ENCODE data around the gene BCAN. TPM values are rescaled to one million over a fixed set of nuclear protein-coding genes. Genes with fewer than 3 reads are reported as not detected.

The BCAN gene
- total and polyA plus RNA-seq, 3 donors from 2014 or later, result 3.3 to 9.7 (median 8.8) TPM

- Histone ChIP-seq H3K27me3 (no peaks in the 10 kb centered on the region), H3K27ac (no peak overlapping the region), H3K9me3 (no peaks in the 10 kb centered on the region), H3K4me3 (no peak overlapping the region), H3K4me1 (peaks cover 9% of the 10 kb centered on the region), H3K36me3 (ENCODE audit: low read depth, missing control alignments) (no peaks in the 10 kb centered on the region)
- intact Hi-C loops (cut with DNase I; ENCODE audit: low total_unique reads), result no loop called here
- TF ChIP-seq CTCF (IDR thresholded peaks at IDR 0.05), result no peak
- TF ChIP-seq POLR2A (IDR thresholded peaks at IDR 0.05), result no peak
- no peak for DNase-seq
- 71 to 75% methylated on average over 8 to 10 of the region's 10 CpGs for WGBS, 2 donors
These were observed 49.3 kb downstream of the BCAN start for GRCh38 chr1:156691191-156691590.

DNA sequence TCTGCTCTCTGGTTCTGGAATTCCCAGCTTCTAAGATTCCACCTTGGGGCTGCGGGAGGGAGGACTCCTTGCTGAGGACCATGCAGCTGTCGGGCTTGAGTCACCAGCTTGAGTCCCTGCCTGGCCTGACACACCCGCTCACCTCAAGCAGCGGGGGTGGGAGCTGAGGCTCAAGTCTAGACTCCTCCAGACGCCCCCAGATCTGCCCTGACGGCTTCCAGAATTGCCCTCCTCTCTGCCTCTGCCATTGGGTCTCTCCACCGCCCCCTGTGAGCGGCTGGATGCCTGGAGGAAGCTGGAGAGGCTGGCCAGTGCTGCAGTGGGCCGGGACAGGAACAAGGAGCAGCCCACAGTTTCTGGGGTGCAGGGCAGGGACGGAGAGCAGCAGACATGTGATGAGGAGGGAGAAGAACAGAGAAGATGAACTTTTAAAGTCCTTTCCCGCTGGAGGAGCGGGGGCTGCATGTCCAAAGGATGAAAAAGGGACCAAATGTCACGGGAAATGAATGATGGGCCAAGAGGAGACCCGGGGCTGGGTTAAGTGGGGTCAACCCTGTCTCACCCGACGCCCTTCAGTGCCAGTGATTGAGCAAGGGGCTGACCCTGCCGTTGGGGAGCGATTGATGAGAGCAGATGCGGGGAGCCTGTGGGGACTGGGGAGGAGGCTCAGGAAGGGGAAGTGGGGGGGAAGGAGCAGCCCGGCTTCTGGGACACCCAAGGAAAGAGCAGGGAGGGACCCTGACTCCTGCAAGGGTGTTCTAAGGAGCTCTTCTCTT lies 49.9 kb downstream of the BCAN start:
- H3K27me3 ChIP-seq, result no peaks in the 10 kb centered on the region
- H3K4me1 ChIP-seq, result peaks cover 9% of the 10 kb centered on the region
- H3K9me3 ChIP-seq, result no peaks in the 10 kb centered on the region
- no peak for DNase-seq
- no peaks in the 10 kb centered on the region for H3K36me3 ChIP-seq (ENCODE audit: low read depth, missing control alignments)
- intact Hi-C loops (cut with DNase I; ENCODE audit: low total_unique reads), result no loop called here
- TF ChIP-seq POLR2A (IDR thresholded peaks at IDR 0.05), result no peak
- no peak for TF ChIP-seq CTCF (IDR thresholded peaks at IDR 0.05)
- no peak overlapping the region for H3K27ac ChIP-seq
- no peak overlapping the region for H3K4me3 ChIP-seq
- 55% methylated on average over 13 to 20 of the region's 20 CpGs for WGBS, 2 donors

DNA sequence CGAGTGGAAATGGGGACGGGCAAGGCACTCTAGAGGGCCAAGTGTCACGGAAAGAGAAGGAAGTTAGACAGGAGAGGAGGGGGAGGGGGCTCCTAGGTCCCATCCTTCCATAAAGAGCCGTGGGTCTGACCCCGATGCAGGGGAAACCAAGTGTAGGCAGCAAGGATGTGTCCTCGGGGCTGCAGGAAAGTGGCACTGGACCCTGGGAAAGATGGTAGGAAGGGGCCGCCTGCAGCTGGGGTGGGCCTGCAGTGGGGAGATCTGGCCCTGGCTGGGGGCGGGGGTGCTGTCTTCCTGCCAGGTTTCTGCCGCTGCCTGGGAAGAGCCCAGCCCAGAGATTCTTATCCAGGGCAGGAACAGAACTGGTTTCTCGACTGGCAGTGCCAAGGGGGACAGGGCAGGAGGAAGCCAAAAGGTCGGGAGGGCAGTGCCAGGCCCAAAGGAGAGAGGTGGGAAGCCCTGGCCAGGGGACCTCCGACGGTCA lies 50.6 kb downstream of the BCAN start:
- no peak overlapping the region for H3K27ac ChIP-seq
- H3K9me3 ChIP-seq, result no peaks in the 10 kb centered on the region
- H3K4me1 ChIP-seq, result peaks cover 9% of the 10 kb centered on the region
- WGBS, 2 donors, result 56 to 65% methylated on average over 9 to 13 of the region's 13 CpGs
- no peaks in the 10 kb centered on the region for H3K36me3 ChIP-seq (ENCODE audit: low read depth, missing control alignments)
- intact Hi-C loops (cut with DNase I; ENCODE audit: low total_unique reads), result no loop called here
- no peaks in the 10 kb centered on the region for H3K27me3 ChIP-seq
- no peak overlapping the region for H3K4me3 ChIP-seq
- TF ChIP-seq CTCF (IDR thresholded peaks at IDR 0.05), result no peak
- TF ChIP-seq POLR2A (IDR thresholded peaks at IDR 0.05), result no peak
- no peak for DNase-seq

- H3K36me3 ChIP-seq (ENCODE audit: low read depth, missing control alignments), result no peaks in the 10 kb centered on the region
- no peak overlapping the region for H3K27ac ChIP-seq
- TF ChIP-seq POLR2A (IDR thresholded peaks at IDR 0.05), result no peak
- no peak for TF ChIP-seq CTCF (IDR thresholded peaks at IDR 0.05)
- WGBS, 2 donors, result 64 to 78% methylated on average over 12 to 15 of the region's 16 CpGs
- H3K9me3 ChIP-seq, result no peaks in the 10 kb centered on the region
- no peak for DNase-seq
- peaks cover 9% of the 10 kb centered on the region for H3K4me1 ChIP-seq
- intact Hi-C loops (cut with DNase I; ENCODE audit: low total_unique reads), result no loop called here
- H3K4me3 ChIP-seq, result no peak overlapping the region
- no peaks in the 10 kb centered on the region for H3K27me3 ChIP-seq
These were observed 51.3 kb downstream of the BCAN start for GRCh38 chr1:156692925-156693847.
